Activated CD4-positive, alpha-beta memory T cell treated with anti-CD3 and anti-CD28 coated beads, Interleukin-2, amount 10 ng/mL, durations not matched to agents 7 days and 5 days (primary cell): ENCODE measurements around the gene SASS6. TPM values are rescaled to one million over a fixed set of nuclear protein-coding genes. Genes with fewer than 3 reads are reported as not detected.
A peak's percentile ranks its signal among the peaks of the same experiment; 100 is the strongest.

Source experiments
- CTCF ChIA-PET: fragments of 350-600 bp; sonication (Branson Sonifier 250); formaldehyde crosslinking; loops from one replicate; lab custom pipeline; 2021; ENCODE audit warnings: antibody characterized with exemption, inconsistent platforms; lab: Charles Lee
- POLR2A ChIA-PET: fragments of 350-600 bp; sonication (Branson Sonifier 250); formaldehyde crosslinking; loops from one replicate; lab custom pipeline; 2021; ENCODE audit warnings: antibody characterized with exemption; lab: Charles Lee
- DNase-seq: peaks from one replicate; pipeline ENCODE4 v3.0.0-alpha.2; 2020
- H3K27ac Mint-ChIP-seq: one replicate; pipeline ENCODE4 v1.8.0; 2021; ENCODE audit warnings: mild to moderate bottlenecking, mixed read lengths
- H3K27me3 Mint-ChIP-seq: one replicate; pipeline ENCODE4 v1.8.0; 2021; ENCODE audit warnings: mixed read lengths
- H3K36me3 Mint-ChIP-seq: one replicate; pipeline ENCODE4 v1.8.0; 2021; ENCODE audit warnings: low read depth, mixed read lengths
- H3K4me1 Mint-ChIP-seq: one replicate; pipeline ENCODE4 v1.8.0; 2021; ENCODE audit warnings: mixed read lengths
- H3K4me3 Mint-ChIP-seq: one replicate; pipeline ENCODE4 v1.8.0; 2021; ENCODE audit warnings: mild to moderate bottlenecking, mixed read lengths
- H3K9me3 Mint-ChIP-seq: one replicate; pipeline ENCODE4 v1.8.0; 2021; ENCODE audit warnings: mixed read lengths
- total RNA-seq, 2 experiments: library from RNA; stranded (reverse); gene quantifications; one replicate each; pipeline ENCODE4 v1.2.3, GENCODE V29; 2021

The SASS6 gene
- 10 to 100 TPM; 13.2 to 13.3 TPM for total RNA-seq

GRCh38 chr1:100132566-100133477 is at the start of gene SASS6, which contains the start of gene TRMT13:
Gene SASS6, minus strand, starts transcription at chr1:100132930. Its CDS starts 116 bp downstream, at chr1:100132814.
Gene TRMT13, plus strand, starts transcription at chr1:100133163. Its CDS starts 6 bp downstream, at chr1:100133169.
- H3K4me1 Mint-ChIP-seq: peaks cover 50% of the 10 kb centered on the region
- H3K9me3 Mint-ChIP-seq: no peaks in the 10 kb centered on the region
- no peaks in the 10 kb centered on the region for H3K27me3 Mint-ChIP-seq
- H3K36me3 Mint-ChIP-seq: peaks cover 15% of the 10 kb centered on the region
- H3K27ac Mint-ChIP-seq: peak within 1 kb of the TSS; percentile 90
- ChIA-PET CTCF (interaction anchor here (0.7 to 1.3 kb wide), 7 partner anchors 93 to 326 kb away, joined by 3 to 5 read pairs (median 3); partner anchors contain the start of genes RTCA and SLC35A3), POLR2A (interaction anchor here (0.7 to 1.8 kb wide), 22 partner anchors 9 to 1177 kb away, joined by 3 to 34 read pairs (median 4); partner anchors contain the start of genes CDC14A, DBT, RTCA and SLC35A3)
- peak within 1 kb of the TSS; percentile 96 for H3K4me3 Mint-ChIP-seq
- peak; percentile 97 for DNase-seq

- Mint-ChIP-seq H3K27me3 (peaks cover 2% of the 10 kb centered on the region), H3K36me3 (no peaks in the 10 kb centered on the region), H3K9me3 (no peaks in the 10 kb centered on the region), H3K4me3 (no peak within 1 kb of the TSS), H3K27ac (no peak within 1 kb of the TSS), H3K4me1 (no peaks in the 10 kb centered on the region)
- ChIA-PET POLR2A (no interaction called here), CTCF (no interaction called here)
- no peak for DNase-seq
These were observed 45.4 kb upstream of the SASS6 start, which contains the start of gene LRRC39 for GRCh38 chr1:100178091-100178490. Gene LRRC39, minus strand, starts transcription at chr1:100178256. Its CDS starts 9,740 bp downstream, at chr1:100168516.

- H3K36me3 Mint-ChIP-seq: no peaks in the 10 kb centered on the region
- no peak overlapping the region for H3K27ac Mint-ChIP-seq
- DNase-seq: no peak
These were observed 44.7 kb upstream of the SASS6 start for GRCh38 chr1:100177295-100178041.

GRCh38 chr1:100168051-100168450 is 35.3 kb upstream of the SASS6 start:
- no peaks in the 10 kb centered on the region for H3K36me3 Mint-ChIP-seq
- peaks cover 1% of the 10 kb centered on the region for H3K27me3 Mint-ChIP-seq
- H3K9me3 Mint-ChIP-seq: no peaks in the 10 kb centered on the region
- H3K27ac Mint-ChIP-seq: no peak overlapping the region
- DNase-seq: no peak
- ChIA-PET POLR2A (no interaction called here), CTCF (interaction anchor here (1.4 kb wide), 1 partner anchor 12 kb away, joined by 4 read pairs; no protein-coding TSS in a partner anchor)
- H3K4me1 Mint-ChIP-seq: no peaks in the 10 kb centered on the region
- H3K4me3 Mint-ChIP-seq: no peak overlapping the region

More at GRCh38 chr1:100177295-100178041, 44.7 kb upstream of the SASS6 start:
- H3K27me3 Mint-ChIP-seq: peaks cover 2% of the 10 kb centered on the region
- ChIA-PET CTCF (no interaction called here), POLR2A (no interaction called here)
- H3K9me3 Mint-ChIP-seq: no peaks in the 10 kb centered on the region
- H3K4me3 Mint-ChIP-seq: no peak overlapping the region
- H3K4me1 Mint-ChIP-seq: no peaks in the 10 kb centered on the region

GRCh38 chr1:100164702-100165101 is 32.0 kb upstream of the SASS6 start:
- ChIA-PET CTCF (no interaction called here), POLR2A (no interaction called here)
- DNase-seq: no peak

GRCh38 chr1:100164216-100164615 is 31.5 kb upstream of the SASS6 start:
- Mint-ChIP-seq H3K36me3 (no peaks in the 10 kb centered on the region), H3K9me3 (no peaks in the 10 kb centered on the region), H3K27ac (no peak overlapping the region), H3K27me3 (no peaks in the 10 kb centered on the region), H3K4me1 (no peaks in the 10 kb centered on the region), H3K4me3 (no peak overlapping the region)
- DNase-seq: no peak
- CTCF ChIA-PET: no interaction called here
- POLR2A ChIA-PET: no interaction called here

More at GRCh38 chr1:100164702-100165101, 32.0 kb upstream of the SASS6 start:
- Mint-ChIP-seq H3K4me1 (no peaks in the 10 kb centered on the region), H3K36me3 (no peaks in the 10 kb centered on the region), H3K27ac (no peak overlapping the region), H3K4me3 (no peak overlapping the region), H3K9me3 (no peaks in the 10 kb centered on the region), H3K27me3 (no peaks in the 10 kb centered on the region)

- no peaks in the 10 kb centered on the region for H3K9me3 Mint-ChIP-seq
- ChIA-PET CTCF (no interaction called here), POLR2A (no interaction called here)
- no peak overlapping the region for H3K4me3 Mint-ChIP-seq
- no peak for DNase-seq
- H3K27me3 Mint-ChIP-seq: no peaks in the 10 kb centered on the region
- H3K36me3 Mint-ChIP-seq: no peaks in the 10 kb centered on the region
- H3K4me1 Mint-ChIP-seq: no peaks in the 10 kb centered on the region
- H3K27ac Mint-ChIP-seq: no peak overlapping the region
These were observed 30.2 kb upstream of the SASS6 start for GRCh38 chr1:100162881-100163280.

GRCh38 chr1:100152271-100152670 is 19.5 kb upstream of the SASS6 start:
- Mint-ChIP-seq H3K27ac (no peak overlapping the region), H3K9me3 (no peaks in the 10 kb centered on the region), H3K27me3 (no peaks in the 10 kb centered on the region), H3K4me3 (no peak overlapping the region), H3K36me3 (peaks cover 11% of the 10 kb centered on the region), H3K4me1 (peaks cover 5% of the 10 kb centered on the region)
- CTCF ChIA-PET: no interaction called here
- POLR2A ChIA-PET: no interaction called here
- no peak for DNase-seq

GRCh38 chr1:100151679-100152078 is 18.9 kb upstream of the SASS6 start:
- H3K4me1 Mint-ChIP-seq: peaks cover 5% of the 10 kb centered on the region
- no peak for DNase-seq
- no peaks in the 10 kb centered on the region for H3K27me3 Mint-ChIP-seq
- ChIA-PET POLR2A (no interaction called here), CTCF (no interaction called here)
- no peak overlapping the region for H3K4me3 Mint-ChIP-seq
- no peaks in the 10 kb centered on the region for H3K9me3 Mint-ChIP-seq
- H3K36me3 Mint-ChIP-seq: peaks cover 13% of the 10 kb centered on the region
- no peak overlapping the region for H3K27ac Mint-ChIP-seq

- POLR2A ChIA-PET: interaction anchor here (1.1 kb wide), 1 partner anchor 15 kb away, joined by 3 read pairs; the partner anchor contains the start of genes SASS6 and TRMT13
- CTCF ChIA-PET: no interaction called here
- DNase-seq: no peak
- no peaks in the 10 kb centered on the region for H3K9me3 Mint-ChIP-seq
- H3K27ac Mint-ChIP-seq: no peak overlapping the region
- peaks cover 36% of the 10 kb centered on the region for H3K36me3 Mint-ChIP-seq
- H3K27me3 Mint-ChIP-seq: no peaks in the 10 kb centered on the region
- H3K4me3 Mint-ChIP-seq: no peak overlapping the region
- peaks cover 5% of the 10 kb centered on the region for H3K4me1 Mint-ChIP-seq
These were observed 15.1 kb upstream of the SASS6 start for GRCh38 chr1:100147875-100148274.

GRCh38 chr1:100146958-100147357 is 14.2 kb upstream of the SASS6 start:
- Mint-ChIP-seq H3K27me3 (no peaks in the 10 kb centered on the region), H3K9me3 (no peaks in the 10 kb centered on the region), H3K27ac (no peak overlapping the region), H3K4me3 (no peak overlapping the region), H3K36me3 (peaks cover 43% of the 10 kb centered on the region), H3K4me1 (peaks cover under 1% of the 10 kb centered on the region)
- ChIA-PET CTCF (no interaction called here), POLR2A (interaction anchor here (1.1 kb wide), 1 partner anchor 14 kb away, joined by 3 read pairs; the partner anchor contains the start of genes SASS6 and TRMT13)
- no peak for DNase-seq

- H3K9me3 Mint-ChIP-seq: no peaks in the 10 kb centered on the region
- ChIA-PET CTCF (no interaction called here), POLR2A (no interaction called here)
- no peaks in the 10 kb centered on the region for H3K4me1 Mint-ChIP-seq
- H3K36me3 Mint-ChIP-seq: peaks cover 53% of the 10 kb centered on the region
- H3K4me3 Mint-ChIP-seq: no peak overlapping the region
- no peak overlapping the region for H3K27ac Mint-ChIP-seq
- no peak for DNase-seq
- no peaks in the 10 kb centered on the region for H3K27me3 Mint-ChIP-seq
These were observed 12.4 kb upstream of the SASS6 start for GRCh38 chr1:100145116-100145515.
